Measurements from ENCODE around the gene FNBP1L.

FNBP1L gene

DNA sequence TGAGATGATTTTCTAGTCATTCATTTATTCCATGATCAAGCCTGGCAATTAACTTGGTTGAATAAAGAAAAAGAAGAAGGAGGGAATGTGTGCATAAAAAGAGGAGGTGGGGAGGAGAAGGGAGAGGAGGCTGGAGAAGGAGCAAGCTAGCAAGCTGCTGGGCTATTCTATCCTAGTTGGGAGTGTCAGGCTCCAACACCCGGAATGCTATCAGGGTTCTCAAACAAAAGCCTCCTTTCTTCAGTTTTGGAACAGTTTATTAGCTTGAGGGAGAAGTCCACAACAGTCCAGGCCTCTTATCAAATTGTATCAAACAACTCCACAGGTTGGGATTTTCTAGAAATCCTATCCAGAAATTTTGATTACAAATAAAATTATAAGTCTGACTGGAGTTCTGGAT lies 153.8 kb downstream of the FNBP1L start:
- TF ChIP-seq, protein P1, sequence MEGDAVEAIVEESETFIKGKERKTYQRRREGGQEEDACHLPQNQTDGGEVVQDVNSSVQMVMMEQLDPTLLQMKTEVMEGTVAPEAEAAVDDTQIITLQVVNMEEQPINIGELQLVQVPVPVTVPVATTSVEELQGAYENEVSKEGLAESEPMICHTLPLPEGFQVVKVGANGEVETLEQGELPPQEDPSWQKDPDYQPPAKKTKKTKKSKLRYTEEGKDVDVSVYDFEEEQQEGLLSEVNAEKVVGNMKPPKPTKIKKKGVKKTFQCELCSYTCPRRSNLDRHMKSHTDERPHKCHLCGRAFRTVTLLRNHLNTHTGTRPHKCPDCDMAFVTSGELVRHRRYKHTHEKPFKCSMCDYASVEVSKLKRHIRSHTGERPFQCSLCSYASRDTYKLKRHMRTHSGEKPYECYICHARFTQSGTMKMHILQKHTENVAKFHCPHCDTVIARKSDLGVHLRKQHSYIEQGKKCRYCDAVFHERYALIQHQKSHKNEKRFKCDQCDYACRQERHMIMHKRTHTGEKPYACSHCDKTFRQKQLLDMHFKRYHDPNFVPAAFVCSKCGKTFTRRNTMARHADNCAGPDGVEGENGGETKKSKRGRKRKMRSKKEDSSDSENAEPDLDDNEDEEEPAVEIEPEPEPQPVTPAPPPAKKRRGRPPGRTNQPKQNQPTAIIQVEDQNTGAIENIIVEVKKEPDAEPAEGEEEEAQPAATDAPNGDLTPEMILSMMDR (IDR thresholded peaks at IDR 0.05; ENCODE audit: low read depth, low read length) = no peak
- no peak overlapping the region for H3K4me3 ChIP-seq (ENCODE audit: low read depth, low read length)

DNA sequence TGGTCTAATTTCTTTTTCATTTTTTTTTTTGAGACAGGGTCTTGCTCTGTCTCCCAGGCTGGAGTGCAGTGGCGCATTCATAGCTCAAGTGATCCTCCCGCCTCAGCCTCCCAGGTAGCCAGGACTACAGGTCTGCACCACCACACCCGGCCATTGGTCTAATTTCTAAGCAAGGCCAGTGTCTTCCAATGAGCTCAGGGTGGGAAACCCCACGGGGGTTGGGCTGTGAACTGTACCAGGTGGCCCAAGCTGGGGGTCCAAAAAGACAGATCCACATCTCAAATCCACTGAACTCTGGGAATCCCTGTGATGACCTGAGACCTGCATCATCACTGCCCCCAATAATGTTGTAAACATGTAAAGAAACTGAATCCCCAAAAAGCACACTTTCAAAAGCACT lies 154.2 kb downstream of the FNBP1L start:
- TF ChIP-seq, protein P1 (IDR thresholded peaks at IDR 0.05; ENCODE audit: low read depth, low read length) = no peak
- no peak overlapping the region for H3K4me3 ChIP-seq (ENCODE audit: low read depth, low read length)

- TF ChIP-seq, protein P1 (IDR thresholded peaks at IDR 0.05; ENCODE audit: low read depth, low read length) = no peak
- no peak overlapping the region for H3K4me3 ChIP-seq (ENCODE audit: low read depth, low read length)
Measured at GRCh38 chr1:93603106-93603505, 155.2 kb downstream of the FNBP1L start.

- H3K4me3 ChIP-seq (ENCODE audit: low read depth, low read length) = no peak overlapping the region
- TF ChIP-seq, protein P1 (IDR thresholded peaks at IDR 0.05; ENCODE audit: low read depth, low read length) = no peak
Measured at GRCh38 chr1:93603601-93604000, 155.7 kb downstream of the FNBP1L start.
